ENCODE data around the gene ABCB11.

DNA sequence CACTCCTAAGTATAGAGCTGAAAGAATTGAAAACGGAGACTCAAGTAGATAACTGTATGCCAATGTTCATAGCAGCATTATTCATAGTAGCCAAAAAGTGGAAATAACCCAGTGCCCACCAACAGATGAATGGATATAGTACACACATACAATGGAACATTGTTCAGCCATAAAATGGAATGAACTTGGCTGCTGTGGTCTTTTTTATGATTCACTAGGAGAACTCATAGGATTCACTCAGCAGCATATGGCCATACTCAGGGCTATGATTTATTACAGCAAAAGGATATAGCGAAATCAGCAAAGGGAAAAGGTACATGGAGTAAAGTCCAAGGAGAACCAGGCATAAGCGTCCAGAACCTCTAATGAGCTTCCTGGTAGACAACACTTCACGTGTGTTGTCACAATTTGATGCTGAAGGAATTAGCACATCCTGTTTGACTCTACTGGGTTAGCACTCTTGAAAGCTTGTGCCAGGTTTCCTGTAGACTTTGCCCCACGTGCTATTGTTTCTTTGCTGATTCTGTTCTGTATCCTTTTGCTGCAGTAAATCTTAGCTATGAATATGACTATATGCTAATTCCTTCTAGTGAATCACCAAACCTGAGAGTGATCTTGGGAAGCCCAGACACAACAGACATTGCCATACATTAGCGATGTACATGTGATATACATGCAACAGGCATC is 156.6 kb downstream of the ABCB11 start:
- TF ChIP-seq, protein P1, sequence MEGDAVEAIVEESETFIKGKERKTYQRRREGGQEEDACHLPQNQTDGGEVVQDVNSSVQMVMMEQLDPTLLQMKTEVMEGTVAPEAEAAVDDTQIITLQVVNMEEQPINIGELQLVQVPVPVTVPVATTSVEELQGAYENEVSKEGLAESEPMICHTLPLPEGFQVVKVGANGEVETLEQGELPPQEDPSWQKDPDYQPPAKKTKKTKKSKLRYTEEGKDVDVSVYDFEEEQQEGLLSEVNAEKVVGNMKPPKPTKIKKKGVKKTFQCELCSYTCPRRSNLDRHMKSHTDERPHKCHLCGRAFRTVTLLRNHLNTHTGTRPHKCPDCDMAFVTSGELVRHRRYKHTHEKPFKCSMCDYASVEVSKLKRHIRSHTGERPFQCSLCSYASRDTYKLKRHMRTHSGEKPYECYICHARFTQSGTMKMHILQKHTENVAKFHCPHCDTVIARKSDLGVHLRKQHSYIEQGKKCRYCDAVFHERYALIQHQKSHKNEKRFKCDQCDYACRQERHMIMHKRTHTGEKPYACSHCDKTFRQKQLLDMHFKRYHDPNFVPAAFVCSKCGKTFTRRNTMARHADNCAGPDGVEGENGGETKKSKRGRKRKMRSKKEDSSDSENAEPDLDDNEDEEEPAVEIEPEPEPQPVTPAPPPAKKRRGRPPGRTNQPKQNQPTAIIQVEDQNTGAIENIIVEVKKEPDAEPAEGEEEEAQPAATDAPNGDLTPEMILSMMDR (IDR thresholded peaks at IDR 0.05), result no peak
- no peak for TF ChIP-seq POLR2A (IDR thresholded peaks at IDR 0.05)
